ENCODE results near the gene DHDDS. TPM values are rescaled to one million over a fixed set of nuclear protein-coding genes. Genes with fewer than 3 reads are reported as not detected.

The DHDDS gene
- total and polyA plus RNA-seq, 2 of the 13 experiments (the other 11 are each of a cell fraction or from before 2014, with no cell fraction given) = 18.9 to 28.3 TPM

- TF ChIP-seq ZNF503 (CRISPR knock-in tag; IDR thresholded peaks at IDR 0.05) = no peak; the same call in 1 of the 2 replicates
- peak; percentile 59; the same call in 1 of the 2 replicates for TF ChIP-seq ZNF263 (CRISPR knock-in tag; IDR thresholded peaks at IDR 0.05)
- peak; percentile 83; the same call in 1 of the 2 replicates for TF ChIP-seq ZBTB20 (CRISPR knock-in tag; IDR thresholded peaks at IDR 0.05; ENCODE audit: borderline replicate concordance, low read depth)
- TF ChIP-seq MED1 (CRISPR knock-in tag; IDR thresholded peaks at IDR 0.05) = peak; percentile 77
- TF ChIP-seq HMG20A (CRISPR knock-in tag; IDR thresholded peaks at IDR 0.05; ENCODE audit: borderline replicate concordance) = peak; percentile 13; the same call in 1 of the 2 replicates
- no peak for TF ChIP-seq CENPX (CRISPR knock-in tag; IDR thresholded peaks at IDR 0.05)
- TF ChIP-seq ZBTB21 (CRISPR knock-in tag; IDR thresholded peaks at IDR 0.05) = peak; percentile 85
- TF ChIP-seq GLI4 (CRISPR knock-in tag; IDR thresholded peaks at IDR 0.05; ENCODE audit: borderline replicate concordance) = peak; percentile 89; the same call in 1 of the 2 replicates
- peak; percentile 90; the same call in 1 of the 2 replicates for TF ChIP-seq ZFP41 (CRISPR knock-in tag; IDR thresholded peaks at IDR 0.05; ENCODE audit: borderline replicate concordance)
- TF ChIP-seq FIP1L1 (IDR thresholded peaks at IDR 0.05; ENCODE audit: borderline replicate concordance, insufficient read depth, low read depth, low read length) = no peak
- TF ChIP-seq ARID3A (IDR thresholded peaks at IDR 0.05; ENCODE audit: low read depth, low read length) = no peak
- TF ChIP-seq PHB2 (IDR thresholded peaks at IDR 0.05; ENCODE audit: partially characterized antibody) = no peak
- TF ChIP-seq RBFOX2 (IDR thresholded peaks at IDR 0.05; ENCODE audit: low read depth, low read length) = peak; percentile 88
- TF ChIP-seq HNF1B (CRISPR knock-in tag; IDR thresholded peaks at IDR 0.05) = peak; percentile 92
- peak; percentile 96; the same call in 1 of the 2 replicates for TF ChIP-seq ZNF790 (CRISPR knock-in tag; IDR thresholded peaks at IDR 0.05; ENCODE audit: borderline replicate concordance)
- TF ChIP-seq ZNF180 (CRISPR knock-in tag; IDR thresholded peaks at IDR 0.05; ENCODE audit: borderline replicate concordance, low read depth) = no peak
- peak; percentile 83; the same call in 1 of the 2 replicates for TF ChIP-seq ZBTB43 (CRISPR knock-in tag; conservative IDR thresholded peaks at IDR 0.05)
- no peak for TF ChIP-seq ZNF614 (CRISPR knock-in tag; IDR thresholded peaks at IDR 0.05; ENCODE audit: borderline replicate concordance)
- TF ChIP-seq SSRP1 (CRISPR knock-in tag; IDR thresholded peaks at IDR 0.05) = no peak
- TF ChIP-seq CSRNP1 (CRISPR knock-in tag; IDR thresholded peaks at IDR 0.05) = peak; percentile 99
- TF ChIP-seq GATAD1 (CRISPR knock-in tag; IDR thresholded peaks at IDR 0.05) = peak; percentile 99
Observed at GRCh38 chr1:26431979-26432695, at the start of gene DHDDS (continued).
